H9 (cell line): ENCODE results near the gene PACSIN2. TPM values are rescaled to one million over a fixed set of nuclear protein-coding genes. Genes with fewer than 3 reads are reported as not detected.

Experiments used
- DNase-seq: peaks from one replicate; pipeline ENCODE4 v3.0.0-alpha.2; 2017
- H2AFZ ChIP-seq: one replicate; pipeline ENCODE4 v1.6.1; 2013; ENCODE audit warnings: mild to moderate bottlenecking, low read length, control low read depth, moderate library complexity
- H2AK5ac ChIP-seq: 2 replicates; pipeline ENCODE4 v1.6.1; 2013; ENCODE audit warnings: low read length, control low read depth, mixed read lengths; ENCODE audit not compliant: insufficient read length
- H2BK120ac ChIP-seq: one replicate; pipeline ENCODE4 v1.6.1; 2013; ENCODE audit warnings: low read depth, mild to moderate bottlenecking, low read length, control low read depth, inconsistent platforms; ENCODE audit not compliant: poor library complexity, severe bottlenecking
- H2BK12ac ChIP-seq: 2 replicates; pipeline ENCODE4 v1.6.1; 2013; ENCODE audit warnings: low read length, control low read depth, mixed read lengths, low read depth; ENCODE audit not compliant: insufficient read length
- H2BK15ac ChIP-seq: 2 replicates; pipeline ENCODE4 v1.6.1; 2013; ENCODE audit warnings: low read depth, low read length, control low read depth
- H2BK20ac ChIP-seq: one replicate; pipeline ENCODE4 v1.6.1; 2013; ENCODE audit warnings: low read depth, mild to moderate bottlenecking, low read length, control low read depth, inconsistent platforms; ENCODE audit not compliant: poor library complexity, severe bottlenecking
- H2BK5ac ChIP-seq: 2 replicates; pipeline ENCODE4 v1.6.1; 2013; ENCODE audit warnings: low read length, control low read depth, mixed read lengths; ENCODE audit not compliant: insufficient read length
- H3K14ac ChIP-seq: 2 replicates; pipeline ENCODE4 v1.6.1; 2013; ENCODE audit warnings: low read length, control low read depth; ENCODE audit not compliant: insufficient read depth
- H3K18ac ChIP-seq: 2 replicates; pipeline ENCODE4 v1.6.1; 2013; ENCODE audit warnings: low read depth, mild to moderate bottlenecking, mixed read lengths, low read length, control low read depth; ENCODE audit not compliant: insufficient read length
- H3K23ac ChIP-seq: 2 replicates; pipeline ENCODE4 v1.6.1; 2013; ENCODE audit warnings: low read length, control low read depth, mixed read lengths, low read depth; ENCODE audit not compliant: insufficient read length
- H3K23me2 ChIP-seq: 2 replicates; pipeline ENCODE4 v1.6.1; 2013; ENCODE audit warnings: low read depth, mild to moderate bottlenecking, mixed read lengths, low read length, control low read depth; ENCODE audit not compliant: insufficient read length, poor library complexity, severe bottlenecking
- H3K27ac ChIP-seq: 2 replicates; pipeline ENCODE4 v1.5.1; 2013; ENCODE audit warnings: low read length, control low read depth, mixed read lengths, low read depth; ENCODE audit not compliant: insufficient read length
- H3K27me3 ChIP-seq: 2 replicates; pipeline ENCODE4 v1.6.1; 2013; ENCODE audit warnings: low read length, control low read depth, inconsistent platforms; ENCODE audit not compliant: insufficient read depth
- H3K4ac ChIP-seq: 2 replicates; pipeline ENCODE4 v1.6.1; 2013; ENCODE audit warnings: low read depth, mild to moderate bottlenecking, control low read depth, inconsistent platforms, low read length, moderate library complexity
- H3K4me1 ChIP-seq: 2 replicates; pipeline ENCODE4 v1.6.1; 2013; ENCODE audit warnings: low read length, control low read depth, inconsistent platforms; ENCODE audit not compliant: insufficient read depth
- H3K4me2 ChIP-seq: 2 replicates; pipeline ENCODE4 v1.6.1; 2013; ENCODE audit warnings: low read length, control low read depth, mixed read lengths; ENCODE audit not compliant: insufficient read length, insufficient read depth
- H3K56ac ChIP-seq: 2 replicates; pipeline ENCODE4 v1.6.1; 2013; ENCODE audit warnings: low read depth, mild to moderate bottlenecking, mixed read lengths, low read length, control low read depth; ENCODE audit not compliant: insufficient read length
- H3K79me1 ChIP-seq: 2 replicates; pipeline ENCODE4 v1.6.1; 2013; ENCODE audit warnings: low read depth, mild to moderate bottlenecking, moderate library complexity, low read length, control low read depth, inconsistent platforms; ENCODE audit not compliant: insufficient read depth, poor library complexity, severe bottlenecking
- H3K79me2 ChIP-seq: 2 replicates; pipeline ENCODE4 v1.6.1; 2013; ENCODE audit warnings: low read length, control low read depth, inconsistent platforms; ENCODE audit not compliant: insufficient read depth
- H3K9ac ChIP-seq: 2 replicates; pipeline ENCODE4 v1.6.1; 2013; ENCODE audit warnings: low read length, control low read depth, mixed read lengths; ENCODE audit not compliant: insufficient read length; ENCODE audit errors: extremely low read depth
- H3K9me3 ChIP-seq: one replicate; pipeline ENCODE4 v1.6.1; 2013; ENCODE audit warnings: low read depth, low read length, inconsistent platforms; ENCODE audit not compliant: control insufficient read depth
- H3T11ph ChIP-seq: one replicate; pipeline ENCODE4 v1.6.1; 2013; ENCODE audit warnings: mild to moderate bottlenecking, low read length, control low read depth, inconsistent platforms
- H4K20me1 ChIP-seq: one replicate; pipeline ENCODE4 v1.6.1; 2013; ENCODE audit not compliant: control insufficient read depth, insufficient read length, insufficient read depth
- H4K5ac ChIP-seq: 2 replicates; pipeline ENCODE4 v1.6.1; 2013; ENCODE audit warnings: low read depth, mild to moderate bottlenecking, mixed read lengths, low read length, control low read depth; ENCODE audit not compliant: insufficient read length
- H4K8ac ChIP-seq: replicated peaks from 2 replicates; pipeline ENCODE4 v1.6.1; 2013; ENCODE audit warnings: low read length, control low read depth, mixed read lengths, low read depth; ENCODE audit not compliant: insufficient read length
- H4K91ac ChIP-seq: 2 replicates; pipeline ENCODE4 v1.6.1; 2013; ENCODE audit warnings: low read depth, mild to moderate bottlenecking, moderate library complexity, mixed read lengths, low read length, control low read depth; ENCODE audit not compliant: insufficient read length
- H3K27ac Mint-ChIP-seq, 3 experiments: 2 replicates in 2 of 3; 3 replicates in 1 of 3; pipeline ENCODE4 v1.8.0; 2020 to 2021; ENCODE audit warnings: mixed read lengths in 3 of 3, mild to moderate bottlenecking in 1 of 3, moderate library complexity in 1 of 3
- H3K27me3 Mint-ChIP-seq: 2 replicates; pipeline ENCODE4 v1.8.0; 2021; ENCODE audit warnings: low read depth, mild to moderate bottlenecking, moderate library complexity, mixed read lengths
- H3K36me3 Mint-ChIP-seq, 3 experiments: 2 replicates in 2 of 3; 3 replicates in 1 of 3; pipeline ENCODE4 v1.8.0; 2020 to 2021; ENCODE audit warnings: low read depth in 3 of 3, mixed read lengths in 3 of 3; ENCODE audit not compliant: insufficient read depth in 1 of 3
- H3K4me1 Mint-ChIP-seq, 2 experiments: 2 replicates each; pipeline ENCODE4 v1.8.0; 2020; ENCODE audit warnings: mixed read lengths in 2 of 2
- H3K4me3 Mint-ChIP-seq, 2 experiments: 2 replicates in 1 of 2; 3 replicates in 1 of 2; pipeline ENCODE4 v1.8.0; 2020 to 2021; ENCODE audit warnings: mild to moderate bottlenecking in 2 of 2, mixed read lengths in 2 of 2, moderate library complexity in 1 of 2
- H3K9me3 Mint-ChIP-seq, 2 experiments: 2 replicates in 1 of 2; 3 replicates in 1 of 2; pipeline ENCODE4 v1.8.0; 2020; ENCODE audit warnings: mild to moderate bottlenecking in 2 of 2, mixed read lengths in 2 of 2, moderate library complexity in 1 of 2
- WGBS: extraction: QIAGEN DNeasy Blood & Tissue Kit; methylation state at CpG from one replicate; pipeline ENCODE4 v1.1.7; 2013; ENCODE audit warnings: missing lambda C conversion rate, low lambda C conversion rate, mixed read lengths; ENCODE audit not compliant: insufficient read length; ENCODE audit errors: extremely low coverage; 5-methylcytosine and 5-hydroxymethylcytosine counted together
- total RNA-seq: library from RNA; stranded (reverse); gene quantifications from 2 replicates; pipeline ENCODE4 v1.2.1, GENCODE V29; 2021
- TF ChIP-seq, protein P1 (sequence below): fragments of 200-600 bp; sonication (generic); conservative IDR thresholded peaks from 3 replicates; pipeline ENCODE4 v1.8.0; 2021; ENCODE audit warnings: antibody characterized with exemption, mild to moderate bottlenecking

PACSIN2 gene
- total RNA-seq, 1 experiment from 2014 or later: 62.3 TPM

DNA sequence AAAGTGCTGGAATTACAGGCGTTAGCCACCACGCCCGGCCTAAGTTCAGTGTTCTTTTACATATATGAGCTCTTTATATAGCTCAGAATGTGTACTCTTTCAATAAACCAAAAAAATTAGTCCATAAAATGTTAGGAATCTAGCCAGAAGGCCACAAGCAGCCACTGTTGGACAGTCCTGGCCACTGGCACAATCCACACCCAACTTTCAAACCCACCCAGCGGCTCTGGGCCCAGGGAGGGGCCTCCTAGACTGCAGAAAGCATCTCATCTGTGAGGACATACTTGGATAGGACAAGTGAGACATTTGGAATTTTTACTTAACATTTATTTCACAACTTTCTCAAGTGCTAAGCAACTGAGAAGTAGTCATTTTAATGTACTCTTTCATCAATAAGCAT lies 6.4 kb downstream of the PACSIN2 start:
- peaks cover 60% of the 10 kb centered on the region in 2 experiments for H3K4me1 Mint-ChIP-seq
- H3K27me3 Mint-ChIP-seq: no peaks in the 10 kb centered on the region; the same call in 1 of the 2 replicates
- H3K27ac Mint-ChIP-seq: no peak overlapping the region

More for the DNA sequence above, 6.4 kb downstream of the PACSIN2 start:
- no peak overlapping the region for H3K23ac ChIP-seq
- no peak overlapping the region for H2AK5ac ChIP-seq
- no CpG with 5 or more reads among the region's 4 CpGs for WGBS
- no peak overlapping the region for H4K91ac ChIP-seq
- no peak overlapping the region for H2BK12ac ChIP-seq
- no peak overlapping the region for H3K18ac ChIP-seq
- Mint-ChIP-seq H3K36me3 (peaks cover 3 to 5% (median 4%) of the 10 kb centered on the region in 3 experiments; a peak in 6 of 7 replicates), H3K4me3 (no peak overlapping the region), H3K9me3 (no peaks in the 10 kb centered on the region)
- no peak for DNase-seq
- H3K27ac ChIP-seq: no peak overlapping the region
- no peak overlapping the region for H2BK20ac ChIP-seq
- no peak overlapping the region for H3K9ac ChIP-seq
- H3K79me1 ChIP-seq: peaks cover 3% of the 10 kb centered on the region
- no peak overlapping the region for H2AFZ ChIP-seq
- H3K9me3 ChIP-seq: no peaks in the 10 kb centered on the region
- H4K8ac ChIP-seq: no peak overlapping the region
- no peaks in the 10 kb centered on the region for H4K20me1 ChIP-seq
- H3K4ac ChIP-seq: no peak overlapping the region
- peaks cover 8% of the 10 kb centered on the region; the same call in 1 of the 2 replicates for H3K4me1 ChIP-seq
- H3K27me3 ChIP-seq: no peaks in the 10 kb centered on the region
- no peak overlapping the region for H2BK5ac ChIP-seq
- no peak overlapping the region for H4K5ac ChIP-seq
- no peak overlapping the region for H2BK15ac ChIP-seq
- H3K4me2 ChIP-seq: no peak overlapping the region
- no peak overlapping the region for H3K14ac ChIP-seq
- no peaks in the 10 kb centered on the region for H3K23me2 ChIP-seq
- TF ChIP-seq, protein P1, sequence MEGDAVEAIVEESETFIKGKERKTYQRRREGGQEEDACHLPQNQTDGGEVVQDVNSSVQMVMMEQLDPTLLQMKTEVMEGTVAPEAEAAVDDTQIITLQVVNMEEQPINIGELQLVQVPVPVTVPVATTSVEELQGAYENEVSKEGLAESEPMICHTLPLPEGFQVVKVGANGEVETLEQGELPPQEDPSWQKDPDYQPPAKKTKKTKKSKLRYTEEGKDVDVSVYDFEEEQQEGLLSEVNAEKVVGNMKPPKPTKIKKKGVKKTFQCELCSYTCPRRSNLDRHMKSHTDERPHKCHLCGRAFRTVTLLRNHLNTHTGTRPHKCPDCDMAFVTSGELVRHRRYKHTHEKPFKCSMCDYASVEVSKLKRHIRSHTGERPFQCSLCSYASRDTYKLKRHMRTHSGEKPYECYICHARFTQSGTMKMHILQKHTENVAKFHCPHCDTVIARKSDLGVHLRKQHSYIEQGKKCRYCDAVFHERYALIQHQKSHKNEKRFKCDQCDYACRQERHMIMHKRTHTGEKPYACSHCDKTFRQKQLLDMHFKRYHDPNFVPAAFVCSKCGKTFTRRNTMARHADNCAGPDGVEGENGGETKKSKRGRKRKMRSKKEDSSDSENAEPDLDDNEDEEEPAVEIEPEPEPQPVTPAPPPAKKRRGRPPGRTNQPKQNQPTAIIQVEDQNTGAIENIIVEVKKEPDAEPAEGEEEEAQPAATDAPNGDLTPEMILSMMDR: no peak
- H3T11ph ChIP-seq: no peak overlapping the region
- peaks cover 53% of the 10 kb centered on the region; the same call in 1 of the 2 replicates for H3K79me2 ChIP-seq
- no peak overlapping the region for H3K56ac ChIP-seq
- no peak overlapping the region for H2BK120ac ChIP-seq
